ENCODE data around the gene CTU2.

DNA sequence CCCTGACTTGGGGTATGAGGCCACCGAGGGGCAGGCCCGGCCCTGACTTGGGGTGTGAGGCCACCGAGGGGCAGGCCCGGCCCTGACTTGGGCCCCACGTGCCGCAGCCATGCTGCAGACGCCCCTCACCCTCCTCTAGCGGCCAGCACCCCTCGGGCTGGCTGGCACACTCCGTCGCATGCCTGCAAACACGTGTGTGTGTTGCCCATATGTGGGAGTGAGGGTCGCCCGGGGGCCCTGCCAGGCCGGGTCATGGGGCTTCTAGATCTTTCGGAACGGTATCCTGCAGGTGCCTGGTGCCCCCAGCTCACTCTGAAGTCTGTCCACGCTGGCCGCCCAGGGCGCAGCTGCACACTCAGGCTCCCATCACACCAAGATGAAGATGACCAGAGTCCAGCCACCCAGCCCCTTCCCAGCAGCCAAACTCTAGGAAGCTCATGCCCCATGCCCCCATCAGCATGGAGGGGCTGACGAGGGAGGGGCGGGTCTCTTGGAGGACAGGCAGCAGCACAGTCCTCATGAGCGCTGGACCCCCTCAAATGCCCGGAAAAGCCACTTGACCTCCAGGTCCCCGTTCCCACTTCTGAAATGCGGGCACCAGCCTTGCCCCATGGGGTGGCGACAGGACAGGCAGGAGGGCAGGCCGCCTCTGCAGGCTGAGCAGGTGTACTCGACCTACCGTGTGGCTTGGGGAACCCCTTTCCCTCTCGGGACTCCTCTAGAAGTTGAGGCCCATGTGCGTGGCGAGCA lies 33.8 kb downstream of the CTU2 start:
- TF ChIP-seq, protein P1, sequence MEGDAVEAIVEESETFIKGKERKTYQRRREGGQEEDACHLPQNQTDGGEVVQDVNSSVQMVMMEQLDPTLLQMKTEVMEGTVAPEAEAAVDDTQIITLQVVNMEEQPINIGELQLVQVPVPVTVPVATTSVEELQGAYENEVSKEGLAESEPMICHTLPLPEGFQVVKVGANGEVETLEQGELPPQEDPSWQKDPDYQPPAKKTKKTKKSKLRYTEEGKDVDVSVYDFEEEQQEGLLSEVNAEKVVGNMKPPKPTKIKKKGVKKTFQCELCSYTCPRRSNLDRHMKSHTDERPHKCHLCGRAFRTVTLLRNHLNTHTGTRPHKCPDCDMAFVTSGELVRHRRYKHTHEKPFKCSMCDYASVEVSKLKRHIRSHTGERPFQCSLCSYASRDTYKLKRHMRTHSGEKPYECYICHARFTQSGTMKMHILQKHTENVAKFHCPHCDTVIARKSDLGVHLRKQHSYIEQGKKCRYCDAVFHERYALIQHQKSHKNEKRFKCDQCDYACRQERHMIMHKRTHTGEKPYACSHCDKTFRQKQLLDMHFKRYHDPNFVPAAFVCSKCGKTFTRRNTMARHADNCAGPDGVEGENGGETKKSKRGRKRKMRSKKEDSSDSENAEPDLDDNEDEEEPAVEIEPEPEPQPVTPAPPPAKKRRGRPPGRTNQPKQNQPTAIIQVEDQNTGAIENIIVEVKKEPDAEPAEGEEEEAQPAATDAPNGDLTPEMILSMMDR (IDR thresholded peaks at IDR 0.05), result no peak
- no peak for TF ChIP-seq EP300 (IDR thresholded peaks at IDR 0.05)
- no peak for TF ChIP-seq POLR2A (IDR thresholded peaks at IDR 0.05)
- TF ChIP-seq POLR2AphosphoS5 (IDR thresholded peaks at IDR 0.05), result no peak
